ENCODE data around the gene TMEM255B. TPM values are rescaled to one million over a fixed set of nuclear protein-coding genes. Genes with fewer than 3 reads are reported as not detected.

Gene TMEM255B
- total RNA-seq, 1 donor from 2014 or later = 8.4 TPM

- H3K27ac Mint-ChIP-seq (ENCODE audit: unreplicated experiment) = no peak overlapping the region
- no peak for TF ChIP-seq EZH2 (IDR thresholded peaks at IDR 0.05; ENCODE audit: insufficient read depth, low read length)
- TF ChIP-seq, protein P1, sequence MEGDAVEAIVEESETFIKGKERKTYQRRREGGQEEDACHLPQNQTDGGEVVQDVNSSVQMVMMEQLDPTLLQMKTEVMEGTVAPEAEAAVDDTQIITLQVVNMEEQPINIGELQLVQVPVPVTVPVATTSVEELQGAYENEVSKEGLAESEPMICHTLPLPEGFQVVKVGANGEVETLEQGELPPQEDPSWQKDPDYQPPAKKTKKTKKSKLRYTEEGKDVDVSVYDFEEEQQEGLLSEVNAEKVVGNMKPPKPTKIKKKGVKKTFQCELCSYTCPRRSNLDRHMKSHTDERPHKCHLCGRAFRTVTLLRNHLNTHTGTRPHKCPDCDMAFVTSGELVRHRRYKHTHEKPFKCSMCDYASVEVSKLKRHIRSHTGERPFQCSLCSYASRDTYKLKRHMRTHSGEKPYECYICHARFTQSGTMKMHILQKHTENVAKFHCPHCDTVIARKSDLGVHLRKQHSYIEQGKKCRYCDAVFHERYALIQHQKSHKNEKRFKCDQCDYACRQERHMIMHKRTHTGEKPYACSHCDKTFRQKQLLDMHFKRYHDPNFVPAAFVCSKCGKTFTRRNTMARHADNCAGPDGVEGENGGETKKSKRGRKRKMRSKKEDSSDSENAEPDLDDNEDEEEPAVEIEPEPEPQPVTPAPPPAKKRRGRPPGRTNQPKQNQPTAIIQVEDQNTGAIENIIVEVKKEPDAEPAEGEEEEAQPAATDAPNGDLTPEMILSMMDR (IDR thresholded peaks at IDR 0.05; ENCODE audit: insufficient read depth, low read depth, low read length) = no peak
- Histone ChIP-seq H4K20me1 (ENCODE audit: insufficient read depth, low read length) (no peaks in the 10 kb centered on the region), H3K9ac (ENCODE audit: low read length) (no peak overlapping the region), H3K79me2 (ENCODE audit: insufficient read depth, low read length) (no peaks in the 10 kb centered on the region), H2AFZ (ENCODE audit: low read depth, low read length) (no peak overlapping the region), H3K27ac (ENCODE audit: low read depth, low read length) (no peak overlapping the region), H3K4me1 (ENCODE audit: insufficient read depth, low read length) (peaks cover 4% of the 10 kb centered on the region), H3K4me3 (ENCODE audit: insufficient read depth, low read depth, low read length) (no peak overlapping the region), H3K4me2 (ENCODE audit: low read length) (no peak overlapping the region), H3K27me3 (ENCODE audit: insufficient read depth, low read length) (peaks cover 6% of the 10 kb centered on the region), H3K36me3 (ENCODE audit: insufficient read depth, low read length) (no peaks in the 10 kb centered on the region), H3K9me3 (ENCODE audit: insufficient read depth, low read depth, low read length) (peaks cover 9% of the 10 kb centered on the region)
- FAIRE-seq (no peak), DNase-seq (ENCODE audit: low read depth) (no peak)
- H3K4me3 Mint-ChIP-seq (ENCODE audit: unreplicated experiment) = peak overlapping the region; percentile 4
- H3K27me3 Mint-ChIP-seq (ENCODE audit: low read depth, unreplicated experiment) = peaks cover 33% of the 10 kb centered on the region
- H3K36me3 Mint-ChIP-seq (ENCODE audit: low read depth, unreplicated experiment) = peaks cover 4% of the 10 kb centered on the region
- H3K4me1 Mint-ChIP-seq (ENCODE audit: low read depth, unreplicated experiment) = peaks cover 4% of the 10 kb centered on the region
- H3K9me3 Mint-ChIP-seq (ENCODE audit: unreplicated experiment) = no peaks in the 10 kb centered on the region
Measured at GRCh38 chr13:113746671-113747070, 12.4 kb upstream of the TMEM255B start.

GRCh38 chr13:113747291-113747833 lies 11.7 kb upstream of the TMEM255B start:
- peaks cover 29% of the 10 kb centered on the region for H3K27me3 Mint-ChIP-seq (ENCODE audit: low read depth, unreplicated experiment)
- no peak for FAIRE-seq
- Histone ChIP-seq H3K4me3 (ENCODE audit: insufficient read depth, low read depth, low read length) (no peak overlapping the region), H3K4me1 (ENCODE audit: insufficient read depth, low read length) (no peaks in the 10 kb centered on the region), H3K9me3 (ENCODE audit: insufficient read depth, low read depth, low read length) (peaks cover 9% of the 10 kb centered on the region), H2AFZ (ENCODE audit: low read depth, low read length) (no peak overlapping the region), H3K36me3 (ENCODE audit: insufficient read depth, low read length) (no peaks in the 10 kb centered on the region), H3K27me3 (ENCODE audit: insufficient read depth, low read length) (peaks cover 6% of the 10 kb centered on the region), H3K27ac (ENCODE audit: low read depth, low read length) (no peak overlapping the region), H3K79me2 (ENCODE audit: insufficient read depth, low read length) (no peaks in the 10 kb centered on the region), H4K20me1 (ENCODE audit: insufficient read depth, low read length) (no peaks in the 10 kb centered on the region), H3K9ac (ENCODE audit: low read length) (no peak overlapping the region), H3K4me2 (ENCODE audit: low read length) (no peak overlapping the region)
- DNase-seq (ENCODE audit: low read depth) = no peak
- no peaks in the 10 kb centered on the region for H3K9me3 Mint-ChIP-seq (ENCODE audit: unreplicated experiment)
- no peak for TF ChIP-seq EZH2 (IDR thresholded peaks at IDR 0.05; ENCODE audit: insufficient read depth, low read length)
- TF ChIP-seq, protein P1 (IDR thresholded peaks at IDR 0.05; ENCODE audit: insufficient read depth, low read depth, low read length) = no peak
- H3K4me1 Mint-ChIP-seq (ENCODE audit: low read depth, unreplicated experiment) = peaks cover 4% of the 10 kb centered on the region
- H3K27ac Mint-ChIP-seq (ENCODE audit: unreplicated experiment) = no peak overlapping the region
- H3K4me3 Mint-ChIP-seq (ENCODE audit: unreplicated experiment) = no peak overlapping the region
- peaks cover 4% of the 10 kb centered on the region for H3K36me3 Mint-ChIP-seq (ENCODE audit: low read depth, unreplicated experiment)

GRCh38 chr13:113748101-113748861 lies 10.7 kb upstream of the TMEM255B start:
- Mint-ChIP-seq H3K27me3 (ENCODE audit: low read depth, unreplicated experiment) (peaks cover 31% of the 10 kb centered on the region), H3K9me3 (ENCODE audit: unreplicated experiment) (no peaks in the 10 kb centered on the region), H3K4me3 (ENCODE audit: unreplicated experiment) (no peak overlapping the region), H3K36me3 (ENCODE audit: low read depth, unreplicated experiment) (peaks cover 4% of the 10 kb centered on the region), H3K27ac (ENCODE audit: unreplicated experiment) (no peak overlapping the region), H3K4me1 (ENCODE audit: low read depth, unreplicated experiment) (peaks cover 4% of the 10 kb centered on the region)
- H3K9ac ChIP-seq (ENCODE audit: low read length) = no peak overlapping the region
- H3K36me3 ChIP-seq (ENCODE audit: insufficient read depth, low read length) = no peaks in the 10 kb centered on the region
- TF ChIP-seq, protein P1 (IDR thresholded peaks at IDR 0.05; ENCODE audit: insufficient read depth, low read depth, low read length) = no peak
- no peak for TF ChIP-seq EZH2 (IDR thresholded peaks at IDR 0.05; ENCODE audit: insufficient read depth, low read length)
- no peaks in the 10 kb centered on the region for H4K20me1 ChIP-seq (ENCODE audit: insufficient read depth, low read length)
- DNase-seq (ENCODE audit: low read depth) (no peak), FAIRE-seq (no peak)
- no peak overlapping the region for H3K27ac ChIP-seq (ENCODE audit: low read depth, low read length)
- H3K27me3 ChIP-seq (ENCODE audit: insufficient read depth, low read length) = peaks cover 6% of the 10 kb centered on the region
- no peak overlapping the region for H3K4me3 ChIP-seq (ENCODE audit: insufficient read depth, low read depth, low read length)
- peaks cover 9% of the 10 kb centered on the region for H3K9me3 ChIP-seq (ENCODE audit: insufficient read depth, low read depth, low read length)
- no peak overlapping the region for H3K4me2 ChIP-seq (ENCODE audit: low read length)
- H2AFZ ChIP-seq (ENCODE audit: low read depth, low read length) = no peak overlapping the region
- H3K4me1 ChIP-seq (ENCODE audit: insufficient read depth, low read length) = no peaks in the 10 kb centered on the region
- H3K79me2 ChIP-seq (ENCODE audit: insufficient read depth, low read length) = no peaks in the 10 kb centered on the region
